HG03442 (cell line): ENCODE measurements around the gene CAD.

Experiments used
- ATAC-seq: cut with Tn5 transposase; IDR thresholded peaks from one replicate; pipeline ENCODE4 v1.9.1; 2021; ENCODE audit warnings: mild to moderate bottlenecking, moderate library complexity; ENCODE audit not compliant: unreplicated experiment

The CAD gene

DNA sequence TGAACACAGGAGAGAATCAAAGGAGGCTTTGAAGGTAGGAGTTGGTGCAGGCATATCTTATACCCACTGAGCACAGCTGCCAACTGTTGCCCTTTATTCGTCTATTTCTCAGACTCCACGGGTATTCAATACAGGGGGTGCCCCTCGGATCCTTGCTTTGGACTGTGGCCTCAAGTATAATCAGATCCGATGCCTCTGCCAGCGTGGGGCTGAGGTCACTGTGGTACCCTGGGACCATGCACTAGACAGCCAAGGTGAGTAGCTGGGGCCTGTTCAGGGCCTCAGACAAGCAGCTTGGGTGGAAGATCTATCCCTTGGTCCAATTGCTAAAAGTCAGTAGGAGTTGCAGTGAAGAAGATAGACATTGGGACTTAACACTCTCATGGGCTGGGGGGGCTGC is 5.2 kb downstream of the CAD start:
- no peak for ATAC-seq

DNA sequence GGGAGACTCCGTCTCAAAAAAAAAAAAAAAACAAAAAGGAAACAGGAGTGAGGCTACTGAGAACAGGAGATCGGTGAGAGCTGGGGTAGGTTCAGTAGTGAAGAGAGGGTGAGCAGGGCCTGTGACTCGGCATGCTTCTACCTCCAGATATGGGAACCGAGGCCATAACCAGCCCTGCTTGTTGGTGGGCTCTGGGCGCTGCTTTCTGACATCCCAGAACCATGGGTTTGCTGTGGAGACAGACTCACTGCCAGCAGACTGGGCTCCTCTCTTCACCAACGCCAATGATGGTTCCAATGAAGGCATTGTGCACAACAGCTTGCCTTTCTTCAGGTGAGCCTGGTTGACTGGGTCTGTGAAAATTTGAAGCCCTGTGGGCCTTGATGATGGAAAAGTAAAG is 6.2 kb downstream of the CAD start:
- ATAC-seq = no peak

DNA sequence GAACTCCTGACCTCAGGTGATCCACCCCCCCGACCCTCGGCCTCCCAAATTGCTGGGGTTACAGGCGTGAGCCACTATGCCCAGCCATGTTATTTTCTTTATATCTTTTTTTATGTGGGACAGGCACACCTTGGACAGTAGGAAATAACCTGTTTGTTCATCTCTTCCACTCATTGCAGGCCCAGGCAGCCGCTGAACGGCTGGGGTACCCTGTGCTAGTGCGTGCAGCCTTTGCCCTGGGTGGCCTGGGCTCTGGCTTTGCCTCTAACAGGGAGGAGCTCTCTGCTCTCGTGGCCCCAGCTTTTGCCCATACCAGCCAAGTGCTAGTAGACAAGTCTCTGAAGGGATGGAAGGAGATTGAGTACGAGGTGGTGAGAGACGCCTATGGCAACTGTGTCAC is 8.4 kb downstream of the CAD start:
- ATAC-seq = no peak

DNA sequence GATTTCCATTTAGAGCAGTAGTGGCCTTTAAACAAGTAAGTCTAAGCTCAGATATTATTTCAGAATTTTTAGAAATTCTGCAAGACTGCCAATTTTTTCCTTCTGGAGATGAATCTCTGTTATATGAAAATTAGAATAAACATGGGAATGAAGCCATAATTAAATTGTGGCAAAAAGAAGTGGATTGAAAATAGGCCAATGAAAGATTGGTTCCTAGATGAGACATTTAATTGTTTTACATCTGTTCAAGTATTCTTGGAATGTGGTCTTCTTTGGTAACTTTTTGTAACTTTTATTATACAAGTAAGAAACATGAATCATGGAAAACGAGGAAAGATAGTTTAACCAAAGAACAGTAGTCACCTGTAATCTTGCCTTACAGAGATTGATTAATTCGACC is 10.3 kb downstream of the CAD start:
- ATAC-seq = no peak

DNA sequence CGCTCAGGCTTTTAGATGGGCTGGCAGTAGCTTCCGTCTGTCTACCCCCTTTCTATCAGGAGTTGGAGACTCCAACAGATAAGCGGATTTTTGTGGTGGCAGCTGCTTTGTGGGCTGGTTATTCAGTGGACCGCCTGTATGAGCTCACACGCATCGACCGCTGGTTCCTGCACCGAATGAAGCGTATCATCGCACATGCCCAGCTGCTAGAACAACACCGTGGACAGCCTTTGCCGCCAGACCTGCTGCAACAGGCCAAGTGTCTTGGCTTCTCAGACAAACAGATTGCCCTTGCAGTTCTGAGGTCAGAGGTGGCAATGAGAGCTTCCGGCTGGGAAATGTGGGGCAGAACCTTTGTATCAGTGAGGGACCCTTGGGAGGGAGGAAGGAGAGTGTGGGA is 14.8 kb downstream of the CAD start:
- ATAC-seq = no peak

DNA sequence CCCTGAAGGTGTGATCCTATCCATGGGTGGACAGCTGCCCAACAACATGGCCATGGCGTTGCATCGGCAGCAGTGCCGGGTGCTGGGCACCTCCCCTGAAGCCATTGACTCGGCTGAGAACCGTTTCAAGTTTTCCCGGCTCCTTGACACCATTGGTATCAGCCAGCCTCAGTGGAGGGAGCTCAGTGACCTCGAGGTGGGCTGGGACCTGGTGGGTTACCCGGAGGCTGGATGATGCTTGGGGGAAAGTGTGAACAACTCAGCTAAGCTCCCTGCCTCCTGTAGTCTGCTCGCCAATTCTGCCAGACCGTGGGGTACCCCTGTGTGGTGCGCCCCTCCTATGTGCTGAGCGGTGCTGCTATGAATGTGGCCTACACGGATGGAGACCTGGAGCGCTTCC is 16.2 kb downstream of the CAD start:
- ATAC-seq = no peak

DNA sequence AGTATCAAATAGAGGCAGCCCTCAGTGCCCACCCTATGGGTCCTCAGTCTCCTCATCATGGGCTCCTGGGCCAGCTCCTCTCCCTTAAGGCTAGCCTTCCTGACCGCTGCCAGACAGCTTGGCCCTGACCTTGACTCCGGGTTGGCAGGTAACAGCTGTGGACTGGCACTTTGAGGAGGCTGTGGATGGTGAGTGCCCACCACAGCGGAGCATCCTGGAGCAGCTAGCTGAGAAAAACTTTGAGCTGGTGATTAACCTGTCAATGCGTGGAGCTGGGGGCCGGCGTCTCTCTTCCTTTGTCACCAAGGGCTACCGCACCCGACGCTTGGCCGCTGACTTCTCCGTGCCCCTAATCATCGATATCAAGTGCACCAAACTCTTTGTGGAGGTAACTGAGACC is 19.0 kb downstream of the CAD start:
- no peak for ATAC-seq

DNA sequence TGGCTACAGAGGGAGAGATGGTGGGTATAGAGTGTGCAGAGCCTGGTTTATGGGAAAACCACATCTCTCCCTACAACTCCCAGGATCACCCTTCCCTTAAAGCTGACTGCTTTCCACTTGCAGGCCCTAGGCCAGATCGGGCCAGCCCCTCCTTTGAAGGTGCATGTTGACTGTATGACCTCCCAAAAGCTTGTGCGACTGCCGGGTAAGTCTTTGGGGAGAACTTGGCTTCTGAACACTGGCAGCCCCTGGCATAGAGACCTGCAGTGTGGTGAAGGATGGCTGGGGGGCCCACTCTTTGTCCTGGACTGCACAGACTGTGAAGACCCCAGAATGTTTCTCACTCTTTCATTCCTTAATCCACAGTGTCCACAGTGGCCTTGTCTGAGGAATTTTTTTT is 19.5 kb downstream of the CAD start:
- ATAC-seq = no peak

DNA sequence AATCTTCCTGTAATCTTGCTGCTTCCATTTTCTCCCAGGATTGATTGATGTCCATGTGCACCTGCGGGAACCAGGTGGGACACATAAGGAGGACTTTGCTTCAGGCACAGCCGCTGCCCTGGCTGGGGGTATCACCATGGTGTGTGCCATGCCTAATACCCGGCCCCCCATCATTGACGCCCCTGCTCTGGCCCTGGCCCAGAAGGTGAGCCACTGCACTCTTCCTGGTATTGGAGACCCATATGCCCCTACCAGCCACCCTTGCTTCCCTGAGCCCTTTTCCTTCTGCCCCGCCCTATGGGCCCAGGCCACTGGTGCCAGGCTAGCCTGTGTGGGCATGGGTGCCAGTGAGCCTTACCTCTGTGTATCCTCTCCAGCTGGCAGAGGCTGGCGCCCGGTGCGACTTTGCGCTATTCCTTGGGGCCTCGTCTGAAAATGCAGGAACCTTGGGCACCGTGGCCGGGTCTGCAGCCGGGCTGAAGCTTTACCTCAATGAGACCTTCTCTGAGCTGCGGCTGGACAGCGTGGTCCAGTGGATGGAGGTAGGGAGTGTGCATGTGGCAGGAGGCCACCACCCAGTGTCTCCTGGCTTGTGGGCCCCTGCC is 20.3 kb downstream of the CAD start:
- no peak for ATAC-seq

DNA sequence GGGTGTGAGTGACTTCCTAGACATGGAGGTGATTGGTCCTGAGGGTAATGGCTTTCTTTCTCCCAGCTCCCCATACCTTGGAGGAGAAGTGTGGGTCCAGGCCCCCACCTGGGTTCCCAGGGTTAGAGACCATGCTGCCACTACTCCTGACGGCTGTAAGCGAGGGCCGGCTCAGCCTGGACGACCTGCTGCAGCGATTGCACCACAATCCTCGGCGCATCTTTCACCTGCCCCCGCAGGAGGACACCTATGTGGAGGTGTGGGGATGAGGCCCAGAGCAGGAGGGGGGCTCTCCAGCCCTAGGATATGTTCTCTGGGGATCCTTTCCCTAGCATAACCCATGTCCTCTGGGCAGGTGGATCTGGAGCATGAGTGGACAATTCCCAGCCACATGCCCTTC is 21.8 kb downstream of the CAD start:
- ATAC-seq = no peak

DNA sequence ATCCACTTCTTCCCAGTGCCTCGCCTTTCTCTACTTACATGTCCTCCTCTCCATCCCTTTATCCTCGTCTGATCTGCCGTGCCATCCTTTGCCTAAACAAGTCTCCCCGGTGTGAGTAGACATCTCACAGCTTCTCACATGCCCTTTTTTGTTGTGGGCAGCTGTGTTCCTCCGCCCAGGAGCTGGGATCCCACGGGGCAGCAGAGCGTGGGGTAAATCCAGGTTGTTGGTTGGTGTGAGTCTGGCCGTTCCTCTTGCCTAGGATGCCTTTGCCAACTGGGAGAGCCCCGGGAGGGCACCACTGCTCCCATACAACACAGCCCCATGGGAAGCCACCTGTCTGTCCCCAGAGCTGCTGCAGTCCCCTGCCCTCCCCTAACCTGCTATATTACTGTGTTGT is 23.2 kb downstream of the CAD start:
- ATAC-seq = no peak

DNA sequence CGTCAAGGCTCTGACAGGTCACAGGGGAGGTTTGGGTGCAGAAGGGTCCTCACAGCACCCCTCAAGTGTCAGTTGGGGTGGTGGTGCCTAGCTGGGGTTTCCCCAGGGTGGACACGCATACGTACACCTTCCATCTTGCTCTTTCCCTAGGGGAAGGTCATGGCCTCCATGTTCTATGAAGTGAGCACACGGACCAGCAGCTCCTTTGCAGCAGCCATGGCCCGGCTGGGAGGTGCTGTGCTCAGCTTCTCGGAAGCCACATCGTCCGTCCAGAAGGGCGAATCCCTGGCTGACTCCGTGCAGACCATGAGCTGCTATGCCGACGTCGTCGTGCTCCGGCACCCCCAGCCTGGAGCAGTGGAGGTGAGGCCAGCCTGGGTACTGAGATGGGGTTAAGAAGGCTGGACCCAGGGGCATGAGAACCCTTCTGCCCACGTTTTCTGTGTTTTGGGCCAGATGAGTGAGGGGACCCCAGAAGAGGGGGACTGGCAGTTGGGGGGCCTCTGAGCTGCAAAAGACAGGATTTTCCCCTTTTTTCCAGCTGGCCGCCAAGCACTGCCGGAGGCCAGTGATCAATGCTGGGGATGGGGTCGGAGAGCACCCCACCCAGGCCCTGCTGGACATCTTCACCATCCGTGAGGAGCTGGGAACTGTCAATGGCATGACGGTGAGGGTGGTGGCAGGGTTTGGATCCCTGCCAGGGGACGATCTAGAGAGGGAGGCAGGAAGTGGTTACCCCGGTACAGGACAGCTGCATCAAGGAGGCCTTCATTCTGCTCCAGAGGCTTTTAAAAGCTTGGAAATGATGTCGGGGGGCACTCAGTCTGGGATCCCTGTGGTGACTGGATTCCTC is 24.8 kb downstream of the CAD start:
- ATAC-seq = no peak

DNA sequence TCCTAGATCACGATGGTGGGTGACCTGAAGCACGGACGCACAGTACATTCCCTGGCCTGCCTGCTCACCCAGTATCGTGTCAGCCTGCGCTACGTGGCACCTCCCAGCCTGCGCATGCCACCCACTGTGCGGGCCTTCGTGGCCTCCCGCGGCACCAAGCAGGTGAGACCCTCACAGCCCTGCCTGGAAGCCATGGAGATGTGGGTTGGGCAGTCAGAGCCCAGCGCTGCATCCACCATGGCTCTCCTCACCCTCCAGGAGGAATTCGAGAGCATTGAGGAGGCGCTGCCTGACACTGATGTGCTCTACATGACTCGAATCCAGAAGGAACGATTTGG is 25.4 kb downstream of the CAD start:
- no peak for ATAC-seq

DNA sequence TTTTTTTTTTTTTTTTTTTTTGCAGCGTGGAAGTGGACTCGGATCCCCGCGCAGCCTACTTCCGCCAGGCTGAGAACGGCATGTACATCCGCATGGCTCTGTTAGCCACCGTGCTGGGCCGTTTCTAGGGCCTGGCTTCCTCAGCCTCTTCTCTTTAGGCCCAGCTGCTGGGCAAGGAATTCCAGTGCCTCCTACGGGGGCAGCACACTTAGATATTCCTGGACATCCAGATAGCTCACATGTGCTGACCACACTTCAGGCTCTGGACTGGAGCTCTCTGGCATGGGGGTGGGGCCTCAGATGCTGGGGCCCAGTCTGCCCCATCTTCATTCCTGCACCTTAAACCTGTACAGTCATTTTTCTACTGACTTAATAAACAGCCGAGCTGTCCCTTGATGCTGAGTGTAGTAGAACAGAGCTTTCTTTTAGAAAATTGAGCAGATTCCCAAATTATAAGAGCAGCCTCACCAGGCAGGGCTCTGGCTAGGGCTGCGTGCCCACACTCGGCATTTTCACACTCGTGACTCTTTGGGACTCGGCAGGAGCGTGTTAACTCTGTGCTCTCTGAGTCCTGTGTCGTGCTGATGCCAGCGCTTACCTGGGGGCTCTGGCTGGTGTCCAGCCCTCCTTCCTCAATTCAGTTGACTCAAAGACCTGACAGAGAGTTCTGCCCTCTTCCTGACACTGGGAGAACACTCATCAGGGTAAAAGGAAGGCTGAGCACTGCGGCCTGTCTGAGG is 26.4 kb downstream of the CAD start:
- ATAC-seq = no peak

DNA sequence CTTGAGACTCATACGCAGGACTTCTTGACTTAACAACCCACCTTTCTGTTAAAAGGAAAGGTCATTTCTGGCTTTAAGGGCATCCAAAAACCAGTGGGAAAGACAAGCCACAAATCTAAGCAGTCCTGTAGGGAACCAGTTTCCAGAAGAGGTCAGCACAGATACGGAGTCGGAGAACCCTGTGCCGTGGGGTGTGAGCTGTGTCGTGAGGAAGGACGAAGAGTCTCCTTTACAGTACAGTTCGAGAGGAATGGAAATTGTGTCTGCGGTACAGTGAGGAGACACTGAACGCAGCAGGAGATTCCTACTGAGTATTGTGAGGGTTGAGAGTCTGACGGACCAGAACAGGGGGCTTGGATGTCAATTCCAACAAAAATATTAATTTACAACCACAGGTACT is 27.9 kb downstream of the CAD start:
- no peak for ATAC-seq

DNA sequence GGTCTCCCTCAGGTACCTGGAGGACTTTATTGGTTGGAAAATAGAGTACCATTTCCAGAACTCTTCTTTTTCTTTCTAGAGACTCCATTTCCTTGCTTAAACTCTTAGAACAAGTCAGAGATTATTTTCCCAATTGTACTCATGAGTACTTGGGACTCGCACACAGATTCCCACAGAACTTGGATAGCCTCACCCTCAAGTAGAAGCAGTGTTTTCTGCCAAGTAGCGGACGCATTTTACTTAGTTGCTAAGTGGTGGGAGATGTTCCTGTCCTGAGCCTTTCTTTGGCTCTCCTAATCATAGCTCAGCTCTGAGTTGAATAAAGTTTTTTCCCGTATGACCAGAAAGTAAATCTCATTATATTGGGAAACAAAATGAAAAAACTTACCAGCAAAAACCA is 28.5 kb downstream of the CAD start:
- no peak for ATAC-seq

DNA sequence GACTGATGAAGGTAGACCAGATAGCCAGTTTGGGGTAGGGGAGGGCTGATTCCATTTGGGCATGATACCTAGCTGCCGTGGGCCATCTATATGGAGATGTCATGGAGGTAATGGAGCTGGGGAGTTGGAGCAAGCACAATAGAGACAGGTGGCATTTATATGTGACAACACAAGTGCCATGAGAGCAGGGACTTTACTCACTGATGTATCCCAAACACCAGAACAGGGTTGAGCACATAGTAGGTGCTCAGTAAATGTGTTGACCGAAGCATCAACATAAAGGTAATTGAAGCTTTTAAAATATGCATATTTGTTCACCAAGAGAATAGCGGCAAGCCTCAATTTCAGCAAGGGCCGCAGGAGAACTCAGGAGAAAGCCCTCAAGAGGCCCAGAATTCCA is 30.7 kb downstream of the CAD start:
- no peak for ATAC-seq

DNA sequence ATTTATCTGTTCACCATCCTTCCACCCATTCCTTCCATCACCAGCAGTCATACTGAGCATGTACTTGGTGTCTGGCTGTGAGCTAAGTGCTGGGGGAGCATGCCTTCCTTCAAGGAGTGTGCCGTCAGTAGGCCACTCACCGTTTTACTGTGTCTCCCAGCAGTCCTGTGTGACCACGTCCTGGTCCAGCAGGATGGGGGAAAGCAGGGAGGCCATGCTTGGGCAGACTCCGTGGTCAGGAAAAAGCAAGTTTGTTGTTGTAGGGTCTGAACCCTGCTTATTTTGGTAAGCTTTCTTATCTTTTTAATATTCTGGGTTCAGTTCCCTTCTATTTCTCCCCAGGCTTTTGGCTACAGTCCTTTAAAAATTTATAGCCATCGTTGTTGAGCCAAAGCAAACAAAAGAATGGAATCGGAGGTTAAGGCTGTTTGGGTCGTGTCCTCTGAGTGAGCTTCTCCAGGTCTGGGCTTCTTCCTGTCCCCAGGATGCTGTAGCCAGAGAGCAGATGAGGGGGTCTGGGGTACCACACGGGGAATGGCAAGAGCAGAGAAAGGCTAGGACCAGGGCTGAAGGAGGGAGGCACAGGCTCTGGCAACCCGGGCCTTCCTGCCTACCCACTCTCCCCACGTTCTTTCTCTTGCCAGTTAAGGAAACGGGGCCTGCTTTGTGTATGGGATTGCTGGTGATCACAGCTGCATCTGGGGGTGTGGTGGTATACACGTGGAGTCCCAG is 32.2 kb downstream of the CAD start:
- no peak for ATAC-seq

DNA sequence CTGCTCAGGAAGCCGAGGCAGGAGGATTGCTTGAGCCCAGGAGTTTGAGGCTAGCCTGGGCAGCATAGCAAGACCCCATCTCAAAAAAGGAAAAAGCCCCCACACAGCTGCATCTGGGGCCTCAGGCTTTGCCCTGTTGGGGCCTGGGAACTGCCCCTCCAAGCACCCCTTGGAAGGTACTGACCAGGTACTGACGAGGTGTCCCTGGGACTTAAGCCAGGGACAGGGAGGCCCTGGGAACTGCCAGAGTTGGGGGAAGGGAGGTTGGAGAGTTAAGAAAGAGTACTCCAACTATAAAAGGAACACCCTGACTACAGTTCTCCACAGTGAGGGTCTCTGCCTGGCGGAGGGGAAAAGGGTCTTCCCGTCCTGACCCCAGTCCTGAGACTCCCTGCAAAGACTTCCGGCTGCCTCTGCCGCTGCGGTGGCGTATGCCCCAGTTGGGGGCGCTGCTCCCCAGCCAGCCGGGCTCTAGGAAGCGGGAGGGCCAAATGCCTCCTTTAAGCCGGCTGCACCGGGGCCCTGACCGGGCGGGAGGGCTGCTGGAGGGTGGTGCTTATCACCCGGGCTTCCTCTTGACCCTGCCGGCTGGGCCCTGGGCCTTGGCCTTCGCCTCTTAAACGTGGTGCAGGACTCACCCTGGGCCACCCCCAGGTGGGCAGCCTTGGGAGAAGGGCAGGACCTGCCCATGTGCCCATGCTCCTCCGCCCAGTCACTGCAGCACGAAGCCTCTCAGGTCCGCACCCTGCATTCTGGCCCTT is 32.9 kb downstream of the CAD start:
- ATAC-seq = no peak

DNA sequence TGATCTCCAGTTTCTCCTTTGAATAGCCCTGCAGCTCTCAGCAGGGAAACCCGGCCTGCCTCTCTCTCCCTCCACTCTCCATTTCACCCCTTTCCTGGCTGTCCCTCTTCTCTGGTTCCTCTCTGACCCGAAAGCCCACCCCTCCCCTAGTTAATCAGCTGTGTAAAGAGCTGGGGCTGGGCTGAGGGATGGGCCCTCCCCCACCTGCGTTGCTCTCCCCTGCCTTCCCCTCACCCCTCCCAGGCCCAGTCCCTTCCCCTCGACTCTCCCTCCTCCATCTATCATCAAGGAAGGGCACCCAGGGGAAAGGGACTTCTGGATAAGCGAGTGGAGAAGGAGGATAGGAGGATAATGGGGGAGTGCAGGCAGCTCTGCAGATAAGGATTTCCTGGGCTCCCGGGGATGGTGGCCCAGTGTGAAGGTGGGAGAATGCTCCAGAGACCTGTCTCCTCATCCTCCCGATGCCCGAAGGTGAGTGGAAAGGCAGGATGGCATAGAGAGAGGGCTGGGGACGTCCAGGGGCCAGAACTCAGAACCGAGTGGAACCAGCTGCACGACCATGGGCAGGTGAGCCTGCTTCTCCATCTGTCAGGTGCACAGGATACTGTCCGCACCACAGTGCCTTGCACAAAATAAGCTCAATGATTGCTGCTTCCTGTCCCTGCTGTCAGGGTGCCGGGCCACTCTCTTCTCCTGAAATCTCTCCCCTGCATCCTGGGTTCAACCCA is 33.6 kb downstream of the CAD start:
- no peak for ATAC-seq
